Endothelial cell of umbilical vein (primary cell): Measurements from ENCODE around the gene NTF3. TPM values are rescaled to one million over a fixed set of nuclear protein-coding genes. Genes with fewer than 3 reads are reported as not detected.

Experiments used
- BruUV-seq: library from RNA; stranded (reverse); fragments of 400-500 nt; replicated peaks from 2 replicates; lab custom pipeline; 2021; lab: Mats Ljungman, UMichigan
- CTCF ChIA-PET: fragments of 300-600, 350-600 bp; sonication (Branson Sonifier 250); formaldehyde crosslinking; loops from one replicate; lab custom pipeline; 2021; ENCODE audit warnings: antibody characterized with exemption, inconsistent platforms; lab: Charles Lee
- POLR2A ChIA-PET: fragments of 300-600, 350-600 bp; sonication (Branson Sonifier 250); formaldehyde crosslinking; loops from one replicate; lab custom pipeline; 2021; ENCODE audit warnings: antibody characterized with exemption, inconsistent platforms; lab: Charles Lee
- DNase-seq: peaks from one replicate; pipeline ENCODE4 v3.0.0-alpha.2; 2011; ENCODE audit warnings: low read depth, low spot score
- FAIRE-seq: peaks from 2 replicates; lab custom pipeline; 2011; peaks lifted over from hg19 to GRCh38; lab: Jason Lieb, UNC
- H2AFZ ChIP-seq: 2 replicates; pipeline ENCODE4 v1.6.0; 2012; ENCODE audit warnings: low read depth, low read length, control low read depth, inconsistent platforms
- H3K27ac ChIP-seq: 2 replicates; pipeline ENCODE4 v1.5.1; 2011; ENCODE audit warnings: low read depth, mild to moderate bottlenecking, control low read depth, low read length, moderate library complexity; ENCODE audit not compliant: insufficient read depth
- H3K27me3 ChIP-seq, 2 experiments: 2 replicates each; pipeline versions ENCODE4 v1.6.0 to v1.6.1; 2011; ENCODE audit warnings: low read length in 2 of 2, mixed read lengths in 1 of 2; ENCODE audit not compliant: control insufficient read depth in 2 of 2, insufficient read depth in 2 of 2
- H3K36me3 ChIP-seq, 2 experiments: 2 replicates in 1 of 2; 3 replicates in 1 of 2; pipeline ENCODE4 v1.5.1; 2011; ENCODE audit warnings: low read length in 2 of 2, mild to moderate bottlenecking in 1 of 2, moderate library complexity in 1 of 2; ENCODE audit not compliant: control insufficient read depth in 2 of 2, insufficient read depth in 2 of 2; ENCODE audit errors: extremely low read depth in 1 of 2
- H3K4me1 ChIP-seq: 3 replicates; pipeline ENCODE4 v1.5.1; 2011; ENCODE audit warnings: mild to moderate bottlenecking, low read length; ENCODE audit not compliant: control insufficient read depth, insufficient read depth; ENCODE audit errors: extremely low read depth
- H3K4me2 ChIP-seq: 2 replicates; pipeline ENCODE4 v1.6.1; 2011; ENCODE audit warnings: low read length, control low read depth, mixed read lengths; ENCODE audit not compliant: insufficient read depth
- H3K4me3 ChIP-seq, 3 experiments: fragments of 200-600 bp in 1 of 3; sonication (generic), shearing (Covaris generic) in 1 of 3; replicated peaks in 1 of 3; 2 replicates each; pipeline ENCODE4 v1.5.1; 2011 to 2016; ENCODE audit warnings: control low read depth in 3 of 3, low read length in 3 of 3, mild to moderate bottlenecking in 2 of 3, inconsistent platforms in 1 of 3, low read depth in 1 of 3, moderate library complexity in 1 of 3; ENCODE audit not compliant: insufficient read depth in 1 of 3
- H3K79me2 ChIP-seq: 2 replicates; pipeline ENCODE4 v1.6.0; 2012; ENCODE audit warnings: low read length, inconsistent platforms; ENCODE audit not compliant: control insufficient read depth, insufficient read depth
- H3K9ac ChIP-seq: replicated peaks from 2 replicates; pipeline ENCODE3; 2011; ENCODE audit warnings: low read length, control low read depth; ENCODE audit not compliant: insufficient read depth; ENCODE audit errors: extremely low read depth
- H3K9me1 ChIP-seq: replicated peaks from 3 replicates; pipeline ENCODE4 v1.6.0; 2011; ENCODE audit warnings: mild to moderate bottlenecking, low read length; ENCODE audit not compliant: control insufficient read depth, insufficient read depth; ENCODE audit errors: extremely low read depth
- H3K9me3 ChIP-seq: replicated peaks from 2 replicates; pipeline ENCODE4 v1.5.1; 2012; ENCODE audit warnings: low read length, inconsistent platforms; ENCODE audit not compliant: control insufficient read depth, insufficient read depth
- H4K20me1 ChIP-seq: replicated peaks from 2 replicates; pipeline ENCODE3; 2011; ENCODE audit warnings: mild to moderate bottlenecking, low read length; ENCODE audit not compliant: control insufficient read depth, insufficient read depth; ENCODE audit errors: extremely low read depth
- EZH2 ChIP-seq: IDR thresholded peaks from 2 replicates; pipeline ENCODE4 v1.6.1; 2012; ENCODE audit warnings: borderline replicate concordance, low read depth, mild to moderate bottlenecking, moderate library complexity, low read length, inconsistent platforms; ENCODE audit not compliant: severe bottlenecking
- FOS ChIP-seq: IDR thresholded peaks from 2 replicates; pipeline ENCODE4 v1.6.1; 2011; ENCODE audit warnings: mild to moderate bottlenecking, low read length, moderate library complexity, borderline replicate concordance; ENCODE audit not compliant: insufficient read depth
- GATA2 ChIP-seq: IDR thresholded peaks from 2 replicates; pipeline ENCODE4 v1.7.0; 2011; ENCODE audit warnings: low read depth, mild to moderate bottlenecking, moderate library complexity, mixed read lengths, low read length; ENCODE audit not compliant: insufficient read length, insufficient read depth
- JUN ChIP-seq: IDR thresholded peaks from 2 replicates; pipeline ENCODE4 v1.6.1; 2011; ENCODE audit warnings: borderline replicate concordance, low read depth; ENCODE audit not compliant: insufficient read length, insufficient read depth
- MAX ChIP-seq: IDR thresholded peaks from 2 replicates; pipeline ENCODE4 v1.6.1; 2011; ENCODE audit not compliant: insufficient read depth, insufficient read length
- MYC ChIP-seq: IDR thresholded peaks from one replicate; pipeline ENCODE4 v1.6.1; 2011; ENCODE audit warnings: mild to moderate bottlenecking, low read depth, low read length
- POLR2A ChIP-seq: IDR thresholded peaks from 2 replicates; pipeline ENCODE4 v1.6.1; 2012; ENCODE audit warnings: low read depth, mild to moderate bottlenecking, control low read depth, low read length
- POLR2AphosphoS5 ChIP-seq: IDR thresholded peaks from 2 replicates; pipeline ENCODE4 v1.6.1; 2012; ENCODE audit warnings: low read depth, mild to moderate bottlenecking, control low read depth, low read length, moderate library complexity; ENCODE audit not compliant: insufficient read depth
- dilution Hi-C: fragments of 300-500 bp; cut with MboI; formaldehyde crosslinking; loops from one replicate; pipeline ENCODE4 v1.15.0; 2019; ENCODE audit warnings: low sequenced_read_pairs; ENCODE audit not compliant: extremely low pct_ligation_motif_present
- intact Hi-C: fragments of 100-400 bp; cut with micrococcal nuclease; formaldehyde crosslinking; loops from one replicate; pipeline ENCODE4 v1.10.0; 2022
- polyA plus RNA-seq, 4 experiments: library from polyadenylated mRNA; depleted of rRNA in 3 of 4; stranded (reverse) in 3 of 4; unstranded in 1 of 4; fragments of >200 nt; gene quantifications; 2 replicates each; pipeline versions ENCODE4 v1.2.1 to v1.2.3, GENCODE V29; 2011 to 2012; ENCODE audit warnings: missing spikeins in 1 of 4
- total RNA-seq: library from RNA; stranded (reverse); gene quantifications from 2 replicates; pipeline ENCODE4 v1.2.3, GENCODE V29; 2021
- TF ChIP-seq, protein P1 (sequence below), 2 donors: IDR thresholded peaks; 1 replicate in 1 of 2; 2 replicates in 1 of 2; pipeline ENCODE4 v1.5.1; 2011; ENCODE audit warnings: low read length in 2 of 2, mild to moderate bottlenecking in 2 of 2, moderate library complexity in 2 of 2, control low read depth in 1 of 2, inconsistent platforms in 1 of 2, low read depth in 1 of 2; ENCODE audit not compliant: insufficient read depth in 1 of 2; ENCODE audit errors: extremely low read depth in 1 of 2

The NTF3 gene
- total and polyA plus RNA-seq, 2 donors (not counting 3 experiments of a cell fraction or from before 2014, with no cell fraction given), result not detected

- Histone ChIP-seq H3K9ac (no peak overlapping the region), H3K27me3 (peaks cover 0 to 3% of the 10 kb centered on the region in 2 experiments), H3K36me3 (no peaks in the 10 kb centered on the region), H3K27ac (no peak overlapping the region), H3K9me1 (no peaks in the 10 kb centered on the region), H4K20me1 (no peaks in the 10 kb centered on the region), H3K4me3 (no peak overlapping the region), H3K79me2 (no peaks in the 10 kb centered on the region), H3K9me3 (no peaks in the 10 kb centered on the region), H3K4me1 (peaks cover 12% of the 10 kb centered on the region), H2AFZ (no peak overlapping the region), H3K4me2 (no peak overlapping the region)
- intact Hi-C loops, result no loop called here
- dilution Hi-C loops, result no loop called here
- CTCF ChIA-PET, result interaction anchor here (1.1 kb wide), 1 partner anchor 19 kb away, joined by 3 read pairs; no protein-coding TSS in a partner anchor
- no peak for DNase-seq
- TF ChIP-seq, protein P1, sequence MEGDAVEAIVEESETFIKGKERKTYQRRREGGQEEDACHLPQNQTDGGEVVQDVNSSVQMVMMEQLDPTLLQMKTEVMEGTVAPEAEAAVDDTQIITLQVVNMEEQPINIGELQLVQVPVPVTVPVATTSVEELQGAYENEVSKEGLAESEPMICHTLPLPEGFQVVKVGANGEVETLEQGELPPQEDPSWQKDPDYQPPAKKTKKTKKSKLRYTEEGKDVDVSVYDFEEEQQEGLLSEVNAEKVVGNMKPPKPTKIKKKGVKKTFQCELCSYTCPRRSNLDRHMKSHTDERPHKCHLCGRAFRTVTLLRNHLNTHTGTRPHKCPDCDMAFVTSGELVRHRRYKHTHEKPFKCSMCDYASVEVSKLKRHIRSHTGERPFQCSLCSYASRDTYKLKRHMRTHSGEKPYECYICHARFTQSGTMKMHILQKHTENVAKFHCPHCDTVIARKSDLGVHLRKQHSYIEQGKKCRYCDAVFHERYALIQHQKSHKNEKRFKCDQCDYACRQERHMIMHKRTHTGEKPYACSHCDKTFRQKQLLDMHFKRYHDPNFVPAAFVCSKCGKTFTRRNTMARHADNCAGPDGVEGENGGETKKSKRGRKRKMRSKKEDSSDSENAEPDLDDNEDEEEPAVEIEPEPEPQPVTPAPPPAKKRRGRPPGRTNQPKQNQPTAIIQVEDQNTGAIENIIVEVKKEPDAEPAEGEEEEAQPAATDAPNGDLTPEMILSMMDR (IDR thresholded peaks at IDR 0.05; ENCODE audit: extremely low read depth in 1 of 2, insufficient read depth in 1 of 2, low read depth in 1 of 2, low read length in 2 of 2), result no peak
- TF ChIP-seq POLR2A (no peak), GATA2 (no peak), POLR2AphosphoS5 (no peak), MAX (no peak), MYC (no peak), EZH2 (no peak), JUN (no peak), FOS (no peak)
- FAIRE-seq, result no peak
- POLR2A ChIA-PET, result no interaction called here
- no TSS peak for BruUV-seq
These were observed 26.5 kb downstream of the NTF3 start for GRCh38 chr12:5458229-5459050.
